Kidney (tissue), 14 donors: ENCODE data around the gene GALNT14. TPM values are rescaled to one million over a fixed set of nuclear protein-coding genes. Genes with fewer than 3 reads are reported as not detected.
A peak's percentile ranks its signal among the peaks of the same experiment; 100 is the strongest.

Experiments used
- DNase-seq, 5 donors: peaks; one replicate each; pipeline ENCODE4 v3.0.0-alpha.2; 2013 to 2020
- FAIRE-seq: peaks from 2 replicates; lab custom pipeline; 2012; peaks lifted over from hg19 to GRCh38; lab: Jason Lieb, UNC
- H3K27ac ChIP-seq, 2 donors: one replicate each; pipeline ENCODE4 v1.7.0; 2013; ENCODE audit warnings: low read depth in 2 of 2, low read length in 2 of 2, inconsistent platforms in 1 of 2
- H3K27me3 ChIP-seq: one replicate; pipeline ENCODE4 v1.7.1; 2013; ENCODE audit warnings: low read length, inconsistent platforms; ENCODE audit not compliant: control insufficient read depth, insufficient read depth
- H3K36me3 ChIP-seq, 3 donors: one replicate each; pipeline versions ENCODE4 v1.7.0 to v1.7.1; 2013; ENCODE audit warnings: low read length in 3 of 3, control low read depth in 1 of 3, inconsistent platforms in 1 of 3; ENCODE audit not compliant: insufficient read depth in 3 of 3, control insufficient read depth in 2 of 3
- H3K4me1 ChIP-seq, 3 donors: one replicate each; pipeline versions ENCODE4 v1.7.0 to v1.7.1; 2013; ENCODE audit warnings: low read length in 3 of 3, inconsistent platforms in 1 of 3, low read depth in 1 of 3; ENCODE audit not compliant: control insufficient read depth in 2 of 3, insufficient read depth in 2 of 3
- H3K4me3 ChIP-seq, 3 donors: one replicate each; pipeline versions ENCODE4 v1.7.0 to v1.8.1; 2013; ENCODE audit warnings: low read length in 3 of 3, control low read depth in 1 of 3, inconsistent platforms in 1 of 3
- H3K9ac ChIP-seq, 3 donors: one replicate each; pipeline versions ENCODE4 v1.7.0 to v1.7.1; 2013; ENCODE audit warnings: low read length in 3 of 3, control low read depth in 1 of 3, inconsistent platforms in 1 of 3
- H3K9me3 ChIP-seq, 3 donors: one replicate each; pipeline versions ENCODE4 v1.7.0 to v1.7.1; 2013; ENCODE audit warnings: low read length in 3 of 3, control low read depth in 1 of 3, inconsistent platforms in 1 of 3; ENCODE audit not compliant: control insufficient read depth in 2 of 3, insufficient read depth in 1 of 3
- CTCF ChIP-seq: IDR thresholded peaks from 3 replicates; pipeline ENCODE4 v1.5.1; 2012; ENCODE audit warnings: mild to moderate bottlenecking, moderate library complexity, borderline replicate concordance; ENCODE audit not compliant: insufficient read depth; ENCODE audit errors: extremely low read depth
- intact Hi-C: fragments of 100-400 bp; cut with DNase I; formaldehyde crosslinking; loops from one replicate; pipeline ENCODE4 v1.11.1; 2022
- polyA plus RNA-seq: library from polyadenylated mRNA; stranded (reverse); fragments of 350-450 nt; fragmentation: Illumina TruSeq; extraction: RNeasy Lipid Tissue Mini Kit (QIAGEN cat#74804); gene quantifications from one replicate; pipeline ENCODE4 v1.2.3, GENCODE V29; 2014; ENCODE audit warnings: low read depth, low replicate concordance; ENCODE audit not compliant: insufficient read depth
- total RNA-seq: library from RNA; stranded (reverse); fragmentation: NEBNext Ultra II Directional; extraction: Animal tissue kit (Norgen Biotek cat#: 25700); gene quantifications from one replicate; pipeline ENCODE4 v1.2.1, GENCODE V29; 2021
- donor health status: control.
- donor health status: control.
- donor health status: control.
- donor health status: control.
- donor health status: control.
- donor health status: DM: yes; HTN: yes; CAD: no.
- donor health status: Normal renal cell carcinoma (clear cell type).

GALNT14 gene
- total and polyA plus RNA-seq, 2 donors from 2014 or later: 84.6 to 90.3 TPM

DNA sequence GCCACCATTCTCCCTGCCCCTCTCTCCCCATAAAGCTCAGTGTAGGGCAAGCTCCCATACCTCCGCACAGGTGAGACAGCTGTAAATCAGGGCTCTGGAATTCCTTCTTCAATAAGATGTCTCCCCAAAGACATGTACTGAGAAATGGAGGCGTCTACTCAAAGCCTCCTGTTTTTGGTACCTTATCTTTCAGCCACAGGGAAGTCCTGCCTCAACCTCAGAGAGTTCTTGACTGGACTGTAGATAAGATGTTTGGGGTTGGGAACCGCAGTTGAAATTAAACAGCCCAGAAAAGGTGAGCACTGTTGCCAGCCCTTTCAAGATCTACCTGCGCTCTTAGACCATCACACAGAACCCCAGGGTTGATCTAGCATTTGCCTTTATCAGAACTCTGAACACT lies 1.4 kb upstream of the GALNT14 start:
- H3K9ac ChIP-seq: no peak overlapping the region
- FAIRE-seq (no peak), DNase-seq (no peak)
- peaks cover 0 to 7% (median 0%) of the 10 kb centered on the region in 3 donors for H3K4me1 ChIP-seq
- no peak overlapping the region for H3K4me3 ChIP-seq
- no peaks in the 10 kb centered on the region for H3K9me3 ChIP-seq
- no peak for TF ChIP-seq CTCF
- intact Hi-C loops: no loop called here
- H3K27me3 ChIP-seq: peaks cover 6% of the 10 kb centered on the region
- no peaks in the 10 kb centered on the region for H3K36me3 ChIP-seq
- H3K27ac ChIP-seq: no peak overlapping the region

DNA sequence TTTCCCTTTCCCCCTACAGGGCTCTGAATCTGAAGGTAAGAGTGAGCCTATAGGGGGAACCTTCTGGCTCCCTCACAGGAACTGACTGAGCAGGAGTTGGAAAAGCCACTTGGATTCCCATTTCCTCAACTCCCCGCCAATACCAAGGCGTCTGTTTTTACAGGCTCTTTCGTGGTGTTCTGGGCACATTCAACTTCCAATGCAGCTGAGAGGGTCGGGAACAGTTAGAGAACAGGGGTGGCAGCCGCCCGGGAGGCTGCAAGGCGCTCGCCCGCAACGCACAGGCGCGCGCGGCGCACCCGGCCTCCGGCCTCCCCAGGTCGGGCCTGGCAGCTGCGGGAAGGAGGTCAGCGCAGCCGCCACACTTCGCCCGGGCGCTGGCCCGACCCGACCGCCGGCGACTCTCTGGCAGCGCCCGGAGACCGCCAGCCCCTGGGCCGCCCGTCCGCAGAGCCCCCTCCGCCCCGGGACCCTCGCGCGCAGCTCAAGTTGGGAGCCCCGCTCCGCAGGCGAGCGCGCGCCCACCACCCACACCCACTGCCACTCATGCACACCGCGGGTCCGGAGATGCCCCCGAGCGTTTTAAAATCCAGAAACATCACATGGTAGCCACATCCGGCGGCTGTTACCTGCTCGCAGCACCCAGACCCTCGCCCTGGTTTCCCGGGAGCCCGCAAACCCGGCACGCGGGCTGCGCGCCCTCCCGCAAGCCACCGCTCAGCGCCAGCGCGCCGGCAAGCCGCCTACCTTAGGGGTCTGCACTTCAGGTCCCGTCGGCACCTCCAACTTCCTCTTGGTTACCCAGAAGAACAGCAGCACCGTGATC lies 816 bp downstream of the GALNT14 start:
- Histone ChIP-seq H3K27me3 (peaks cover 6% of the 10 kb centered on the region), H3K4me3 (peak overlapping the region; percentile 43 to 73 (median 59)), H3K9ac (peak overlapping the region in 1 of 3 donors; percentile 86), H3K4me1 (peaks cover 0 to 8% (median 4%) of the 10 kb centered on the region in 3 donors), H3K36me3 (no peaks in the 10 kb centered on the region), H3K9me3 (no peaks in the 10 kb centered on the region), H3K27ac (peak overlapping the region; percentile 45 to 81)
- TF ChIP-seq CTCF: peak; percentile 1
- intact Hi-C loops: no loop called here
- DNase-seq (peak; percentile 14 to 71 (median 35)), FAIRE-seq (no peak)

GRCh38 chr2:31136732-31137131 lies 1.5 kb downstream of the GALNT14 start:
- peaks cover 0 to 9% (median 8%) of the 10 kb centered on the region in 3 donors for H3K4me1 ChIP-seq
- intact Hi-C loops: no loop called here
- no peaks in the 10 kb centered on the region for H3K36me3 ChIP-seq
- no peak for DNase-seq
- TF ChIP-seq CTCF: no peak
- peak overlapping the region; percentile 29 to 66 for H3K27ac ChIP-seq
- no peaks in the 10 kb centered on the region for H3K9me3 ChIP-seq
- peaks cover 6% of the 10 kb centered on the region for H3K27me3 ChIP-seq
- H3K4me3 ChIP-seq: peak overlapping the region in 2 of 3 donors; percentile 36 to 73
- H3K9ac ChIP-seq: peak overlapping the region in 1 of 3 donors; percentile 67
- no peak for FAIRE-seq
